ENCODE results near the gene CHRD.
A peak's percentile ranks its signal among the peaks of the same experiment; 100 is the strongest.

CHRD gene

GRCh38 chr3:184409946-184410500 lies 30.2 kb downstream of the CHRD start:
- no peak overlapping the region for H3K4me3 ChIP-seq (ENCODE audit: low read depth, low read length)
- no peak for TF ChIP-seq CTCF (IDR thresholded peaks at IDR 0.05; ENCODE audit: low read depth, low read length)

GRCh38 chr3:184414418-184415202 lies 34.8 kb downstream of the CHRD start:
- TF ChIP-seq CTCF (IDR thresholded peaks at IDR 0.05; ENCODE audit: low read depth, low read length), result no peak
- no peak overlapping the region for H3K4me3 ChIP-seq (ENCODE audit: low read depth, low read length)

- TF ChIP-seq CTCF (IDR thresholded peaks at IDR 0.05; ENCODE audit: low read depth, low read length), result no peak
- no peak overlapping the region for H3K4me3 ChIP-seq (ENCODE audit: low read depth, low read length)
Measured at GRCh38 chr3:184415203-184415490, 35.3 kb downstream of the CHRD start.

- peak; percentile 94 for TF ChIP-seq CTCF (IDR thresholded peaks at IDR 0.05; ENCODE audit: low read depth, low read length)
- no peak overlapping the region for H3K4me3 ChIP-seq (ENCODE audit: low read depth, low read length)
Measured at GRCh38 chr3:184417619-184418327, 37.9 kb downstream of the CHRD start.

GRCh38 chr3:184419171-184419570 lies 39.3 kb downstream of the CHRD start:
- no peak overlapping the region for H3K4me3 ChIP-seq (ENCODE audit: low read depth, low read length)
- TF ChIP-seq CTCF (IDR thresholded peaks at IDR 0.05; ENCODE audit: low read depth, low read length), result no peak

- H3K4me3 ChIP-seq (ENCODE audit: low read depth, low read length), result no peak overlapping the region
- no peak for TF ChIP-seq CTCF (IDR thresholded peaks at IDR 0.05; ENCODE audit: low read depth, low read length)
Measured at GRCh38 chr3:184423561-184423960, 43.7 kb downstream of the CHRD start.

GRCh38 chr3:184426691-184427141 lies 46.9 kb downstream of the CHRD start:
- H3K4me3 ChIP-seq (ENCODE audit: low read depth, low read length), result no peak overlapping the region
- no peak for TF ChIP-seq CTCF (IDR thresholded peaks at IDR 0.05; ENCODE audit: low read depth, low read length)
